SK-N-SH (cell line): ENCODE data around the gene HEBP2. TPM values are rescaled to one million over a fixed set of nuclear protein-coding genes. Genes with fewer than 3 reads are reported as not detected.
"Not testable (repeated sequence)": the region's sequence is repeated elsewhere in the genome, so short reads cannot be mapped to it uniquely, and the experiment has no call there.

ENCODE experiments used
- CTCF ChIA-PET: fragments of 300-600, 350-600 bp; formaldehyde crosslinking; extraction: SDS; loops from one replicate; lab custom pipeline; 2021; lab: Yijun Ruan, JAX
- POLR2A ChIA-PET: fragments of 350-600 bp; sonication (Branson Sonifier 250); formaldehyde crosslinking; extraction: SDS; loops from one replicate; lab custom pipeline; 2020; ENCODE audit warnings: antibody characterized with exemption, inconsistent platforms; lab: Yijun Ruan, JAX
- DNase-seq: peaks from one replicate; pipeline ENCODE4 v3.0.0; 2012
- H2AFZ ChIP-seq: fragments of 200-600 bp; sonication (generic); 2 replicates; pipeline ENCODE4 v1.8.1; 2016; ENCODE audit warnings: antibody characterized with exemption, mild to moderate bottlenecking, low read depth
- H3F3A ChIP-seq: fragments of 200-600 bp; sonication (generic); replicated peaks from 2 replicates; pipeline ENCODE3; 2016; ENCODE audit warnings: antibody characterized with exemption, mild to moderate bottlenecking; ENCODE audit not compliant: insufficient read depth
- H3K27ac ChIP-seq, 2 experiments: fragments of 200-500 bp in 1 of 2; fragments of 200-600 bp in 1 of 2; sonication (Bioruptor generic) in 1 of 2; sonication (generic), shearing (Covaris generic) in 1 of 2; 2 replicates each; pipeline versions ENCODE4 v1.5.1 to v1.6.1; 2014 to 2016; ENCODE audit warnings: low read depth in 2 of 2, inconsistent platforms in 1 of 2, low read length in 1 of 2, mild to moderate bottlenecking in 1 of 2, mixed read lengths in 1 of 2
- H3K27me3 ChIP-seq: fragments of 200-600 bp; sonication (generic), shearing (Covaris generic); 2 replicates; pipeline ENCODE4 v1.6.1; 2016; ENCODE audit warnings: mixed run types; ENCODE audit not compliant: insufficient read depth
- H3K36me3 ChIP-seq, 2 experiments: fragments of 200-500 bp in 1 of 2; fragments of 200-600 bp in 1 of 2; sonication (Bioruptor generic) in 1 of 2; sonication (generic) in 1 of 2; replicated peaks in 1 of 2; 2 replicates each; pipeline versions ENCODE3 to v1.5.1; 2014 to 2016; ENCODE audit warnings: low read length in 1 of 2, mild to moderate bottlenecking in 1 of 2; ENCODE audit not compliant: insufficient read depth in 2 of 2, control insufficient read depth in 1 of 2
- H3K4me1 ChIP-seq, 2 experiments: fragments of 200-500 bp in 1 of 2; fragments of 200-600 bp in 1 of 2; sonication (Bioruptor generic) in 1 of 2; sonication (generic), shearing (Covaris generic) in 1 of 2; 2 replicates each; pipeline versions ENCODE4 v1.5.1 to v1.6.1; 2014 to 2016; ENCODE audit warnings: low read depth in 1 of 2, low read length in 1 of 2, mixed run types in 1 of 2; ENCODE audit not compliant: insufficient read depth in 2 of 2, control insufficient read depth in 1 of 2
- H3K4me2 ChIP-seq: fragments of 200-600 bp; sonication (generic), shearing (Covaris generic); 2 replicates; pipeline ENCODE4 v1.6.1; 2017; ENCODE audit warnings: mixed run types
- H3K4me3 ChIP-seq, 2 experiments: fragments of 200-500 bp in 1 of 2; fragments of 200-600 bp in 1 of 2; sonication (Bioruptor generic) in 1 of 2; sonication (generic), shearing (Covaris generic) in 1 of 2; 2 replicates each; pipeline versions ENCODE4 v1.5.1 to v1.8.1; 2014 to 2016; ENCODE audit warnings: low read depth in 2 of 2, inconsistent platforms in 1 of 2, low read length in 1 of 2, mild to moderate bottlenecking in 1 of 2, mixed read lengths in 1 of 2, moderate library complexity in 1 of 2
- H3K79me2 ChIP-seq: fragments of 200-600 bp; sonication (generic); 2 replicates; pipeline ENCODE4 v1.8.1; 2017; ENCODE audit warnings: mild to moderate bottlenecking; ENCODE audit not compliant: insufficient read depth
- H3K9ac ChIP-seq: fragments of 200-600 bp; sonication (generic); 2 replicates; pipeline ENCODE4 v1.6.1; 2017; ENCODE audit warnings: mixed run types
- H3K9me2 ChIP-seq: fragments of 200-600 bp; sonication (generic); 2 replicates; pipeline ENCODE4 v1.6.1; 2017; ENCODE audit warnings: mixed run types
- H3K9me3 ChIP-seq: fragments of 200-600 bp; sonication (generic); 2 replicates; pipeline ENCODE4 v1.6.1; 2017; ENCODE audit warnings: mixed run types, mild to moderate bottlenecking, moderate library complexity
- H4K20me1 ChIP-seq: fragments of 200-600 bp; sonication (generic); 2 replicates; pipeline ENCODE4 v1.6.1; 2017; ENCODE audit warnings: mild to moderate bottlenecking, mixed run types; ENCODE audit not compliant: insufficient read depth
- CTCF ChIP-seq: fragments of 200-600 bp; sonication (generic); IDR thresholded peaks from 2 replicates; pipeline ENCODE4 v1.6.1; 2017; ENCODE audit warnings: antibody characterized with exemption, mild to moderate bottlenecking, moderate library complexity
- EP300 ChIP-seq, 2 experiments: IDR thresholded peaks; 2 replicates each; pipeline versions ENCODE4 v1.4.0 to v1.6.1; 2012; ENCODE audit warnings: borderline replicate concordance in 1 of 2, low read depth in 1 of 2, low read length in 1 of 2
- FOXM1 ChIP-seq: IDR thresholded peaks from 2 replicates; pipeline ENCODE4 v1.4.0; 2012; ENCODE audit warnings: low read depth, mild to moderate bottlenecking
- GATA2 ChIP-seq: sonication (generic); formaldehyde crosslinking; IDR thresholded peaks from 2 replicates; pipeline ENCODE4 v1.5.0; 2020; ENCODE audit warnings: mild to moderate bottlenecking, missing genetic modification reagents
- IRF3 ChIP-seq: fragments of 150-350 bp; IDR thresholded peaks from 2 replicates; pipeline ENCODE4 v1.6.1; 2016; ENCODE audit warnings: mild to moderate bottlenecking, low read depth, low read length
- MAX ChIP-seq: IDR thresholded peaks from 2 replicates; pipeline ENCODE4 v1.4.0; 2012; ENCODE audit warnings: low read depth
- MXI1 ChIP-seq: IDR thresholded peaks from 2 replicates; pipeline ENCODE4 v1.6.1; 2012; ENCODE audit warnings: mild to moderate bottlenecking, low read depth, low read length, improper control_type of control experiment
- NFIC ChIP-seq: IDR thresholded peaks from 2 replicates; pipeline ENCODE4 v1.4.0; 2012; ENCODE audit warnings: borderline replicate concordance
- NRF1 ChIP-seq: IDR thresholded peaks from 2 replicates; pipeline ENCODE4 v1.6.1; 2012; ENCODE audit warnings: low read depth, mild to moderate bottlenecking, low read length
- RAD21 ChIP-seq: IDR thresholded peaks from 2 replicates; pipeline ENCODE4 v1.6.1; 2012; ENCODE audit warnings: mild to moderate bottlenecking, low read length
- TAF1 ChIP-seq: IDR thresholded peaks from 2 replicates; pipeline ENCODE4 v1.6.1; 2012; ENCODE audit warnings: low read depth, mild to moderate bottlenecking, low read length, moderate library complexity, borderline replicate concordance
- TCF12 ChIP-seq: IDR thresholded peaks from 2 replicates; pipeline ENCODE4 v1.4.0; 2012
- USF2 ChIP-seq: fragments of 150-350 bp; IDR thresholded peaks from 2 replicates; pipeline ENCODE4 v1.6.1; 2017; ENCODE audit warnings: antibody characterized with exemption, low read length, low read depth, borderline replicate concordance
- YY1 ChIP-seq: IDR thresholded peaks from 2 replicates; pipeline ENCODE4 v1.4.0; 2012; ENCODE audit warnings: low read depth, mild to moderate bottlenecking
- ZBTB33 ChIP-seq: IDR thresholded peaks from 2 replicates; pipeline ENCODE4 v1.4.0; 2012; ENCODE audit warnings: low read depth, borderline replicate concordance
- WGBS: methylation state at CpG from one replicate; pipeline ENCODE4 v1.1.6; 2017; ENCODE audit warnings: low lambda C conversion rate; 5-methylcytosine and 5-hydroxymethylcytosine counted together
- polyA plus RNA-seq, 3 experiments: library from polyadenylated mRNA; depleted of rRNA; stranded (reverse); fragments of >200 nt; gene quantifications; 2 replicates each; pipeline ENCODE4 v1.2.3, GENCODE V29; 2012

HEBP2 gene
- polyA plus RNA-seq, 1 of the 3 experiments (the other 2 are of a cell fraction) = 7.6 TPM

GRCh38 chr6:138357928-138358327 lies 46.1 kb upstream of the HEBP2 start (continued):
- TF ChIP-seq USF2 = no peak
- TF ChIP-seq CTCF = no peak

GRCh38 chr6:138368684-138369083 lies 35.3 kb upstream of the HEBP2 start:
- H3K4me3 ChIP-seq, H3K4me2 ChIP-seq, H3K79me2 ChIP-seq, H3K36me3 ChIP-seq, H3K9ac ChIP-seq, H2AFZ ChIP-seq, H3K9me3 ChIP-seq, H3K4me1 ChIP-seq, DNase-seq, CTCF ChIA-PET, POLR2A ChIA-PET, H4K20me1 ChIP-seq, H3K27ac ChIP-seq, H3F3A ChIP-seq, H3K9me2 ChIP-seq, H3K27me3 ChIP-seq: not testable (repeated sequence)
- 51% methylated on average over 8 of the region's 8 CpGs for WGBS

GRCh38 chr6:138370631-138371451 lies 33.2 kb upstream of the HEBP2 start:
- CTCF ChIA-PET = interaction anchor here (1.0 to 1.9 kb wide), 3 partner anchors 12 to 33 kb away, joined by 3 to 7 read pairs (median 5); partner anchors contain the start of gene HEBP2
- H3K27me3 ChIP-seq = no peaks in the 10 kb centered on the region
- no peak overlapping the region for H3K9ac ChIP-seq
- no peaks in the 10 kb centered on the region for H3K36me3 ChIP-seq
- 48% methylated on average over 9 of the region's 9 CpGs for WGBS
- H3K4me2 ChIP-seq = no peak overlapping the region
- H3F3A ChIP-seq = no peaks in the 10 kb centered on the region
- H2AFZ ChIP-seq = no peak overlapping the region
- no peaks in the 10 kb centered on the region for H3K9me2 ChIP-seq
- H4K20me1 ChIP-seq = no peaks in the 10 kb centered on the region
- H3K4me1 ChIP-seq = no peaks in the 10 kb centered on the region; a peak in 1 of 4 replicates
- no peak overlapping the region for H3K4me3 ChIP-seq
- no peak for DNase-seq
- no peaks in the 10 kb centered on the region for H3K9me3 ChIP-seq
- POLR2A ChIA-PET = no interaction called here
- no peak overlapping the region for H3K27ac ChIP-seq
- no peaks in the 10 kb centered on the region for H3K79me2 ChIP-seq
- TF ChIP-seq MAX (no peak), GATA2 (CRISPR knock-in tag) (no peak), TAF1 (no peak), FOXM1 (no peak), YY1 (no peak), ZBTB33 (no peak), EP300 (IDR thresholded peaks at IDR 0.05; ENCODE audit: borderline replicate concordance in 1 of 2, low read depth in 1 of 2, low read length in 1 of 2) (no peak), RAD21 (no peak), CTCF (no peak), IRF3 (no peak), TCF12 (no peak), MXI1 (no peak), NFIC (no peak), NRF1 (no peak)
